Activated CD4-positive, alpha-beta memory T cell treated with anti-CD3 and anti-CD28 coated beads for 36 hours (primary cell): ENCODE results near the gene SH3BGRL2. TPM values are rescaled to one million over a fixed set of nuclear protein-coding genes. Genes with fewer than 3 reads are reported as not detected.
"Not testable (repeated sequence)": the region's sequence is repeated elsewhere in the genome, so short reads cannot be mapped to it uniquely, and the experiment has no call there.

ENCODE experiments used
- CTCF ChIA-PET: fragments of 350-600 bp; sonication (Branson Sonifier 250); formaldehyde crosslinking; loops from one replicate; lab custom pipeline; 2021; ENCODE audit warnings: antibody characterized with exemption, inconsistent platforms; lab: Charles Lee
- POLR2A ChIA-PET: fragments of 350-600 bp; sonication (Branson Sonifier 250); formaldehyde crosslinking; loops from one replicate; lab custom pipeline; 2021; ENCODE audit warnings: antibody characterized with exemption; lab: Charles Lee
- DNase-seq: peaks from one replicate; pipeline ENCODE4 v3.0.0-alpha.2; 2020
- H3K27ac Mint-ChIP-seq: one replicate; pipeline ENCODE4 v1.8.0; 2021; ENCODE audit warnings: mixed read lengths
- H3K27me3 Mint-ChIP-seq: one replicate; pipeline ENCODE4 v1.8.0; 2021; ENCODE audit warnings: mixed read lengths
- H3K36me3 Mint-ChIP-seq: one replicate; pipeline ENCODE4 v1.8.0; 2021; ENCODE audit warnings: mixed read lengths
- H3K4me1 Mint-ChIP-seq: one replicate; pipeline ENCODE4 v1.8.0; 2021; ENCODE audit warnings: low read depth, mixed read lengths
- H3K4me3 Mint-ChIP-seq: one replicate; pipeline ENCODE4 v1.8.0; 2021; ENCODE audit warnings: mild to moderate bottlenecking, mixed read lengths
- H3K9me3 Mint-ChIP-seq: one replicate; pipeline ENCODE4 v1.8.0; 2021; ENCODE audit warnings: mixed read lengths
- intact Hi-C: fragments of 100-400 bp; cut with micrococcal nuclease; formaldehyde crosslinking; loops from one replicate; pipeline ENCODE4 v1.15.1; 2023
- total RNA-seq, 2 experiments: library from RNA; stranded (reverse); gene quantifications; one replicate each; pipeline ENCODE4 v1.2.3, GENCODE V29; 2021

The SH3BGRL2 gene
- total RNA-seq, 2 experiments from 2014 or later: 0.05 to 0.12 TPM

GRCh38 chr6:79666634-79667033 lies 35.5 kb downstream of the SH3BGRL2 start:
- ChIA-PET CTCF (no interaction called here), POLR2A (no interaction called here)
- intact Hi-C loops: no loop called here
- Mint-ChIP-seq H3K27me3 (peaks cover 3% of the 10 kb centered on the region), H3K4me1 (peaks cover 25% of the 10 kb centered on the region), H3K9me3 (no peaks in the 10 kb centered on the region), H3K4me3 (no peak overlapping the region), H3K36me3 (no peaks in the 10 kb centered on the region), H3K27ac (no peak overlapping the region)
- no peak for DNase-seq

GRCh38 chr6:79668381-79668780 lies 37.3 kb downstream of the SH3BGRL2 start:
- H3K9me3 Mint-ChIP-seq: no peaks in the 10 kb centered on the region
- H3K27ac Mint-ChIP-seq: no peak overlapping the region
- CTCF ChIA-PET: no interaction called here
- H3K4me1 Mint-ChIP-seq: peaks cover 37% of the 10 kb centered on the region
- no peaks in the 10 kb centered on the region for H3K36me3 Mint-ChIP-seq
- H3K27me3 Mint-ChIP-seq: no peaks in the 10 kb centered on the region
- no peak overlapping the region for H3K4me3 Mint-ChIP-seq
- POLR2A ChIA-PET: no interaction called here
- no peak for DNase-seq
- intact Hi-C loops: no loop called here

GRCh38 chr6:79669766-79670165 lies 38.6 kb downstream of the SH3BGRL2 start:
- POLR2A ChIA-PET: no interaction called here
- CTCF ChIA-PET: no interaction called here
- intact Hi-C loops: loop anchor here (5.0 kb wide), 3 partner anchors 198 to 592 kb away; partner anchors contain the start of genes HMGN3 and PHIP

GRCh38 chr6:79670789-79671188 lies 39.7 kb downstream of the SH3BGRL2 start:
- H3K9me3 Mint-ChIP-seq: no peaks in the 10 kb centered on the region
- peaks cover 30% of the 10 kb centered on the region for H3K4me1 Mint-ChIP-seq
- intact Hi-C loops: loop anchor here (5.0 kb wide), 3 partner anchors 197 to 593 kb away; partner anchors contain the start of genes HMGN3 and PHIP
- no peak overlapping the region for H3K4me3 Mint-ChIP-seq
- CTCF ChIA-PET: no interaction called here
- peak overlapping the region; percentile 61 for H3K27ac Mint-ChIP-seq
- no peaks in the 10 kb centered on the region for H3K36me3 Mint-ChIP-seq
- POLR2A ChIA-PET: no interaction called here
- DNase-seq: no peak
- no peaks in the 10 kb centered on the region for H3K27me3 Mint-ChIP-seq

More at GRCh38 chr6:79669766-79670165, 38.6 kb downstream of the SH3BGRL2 start:
- no peak overlapping the region for H3K4me3 Mint-ChIP-seq
- no peak overlapping the region for H3K27ac Mint-ChIP-seq
- H3K4me1 Mint-ChIP-seq: peaks cover 30% of the 10 kb centered on the region
- H3K27me3 Mint-ChIP-seq: no peaks in the 10 kb centered on the region
- no peaks in the 10 kb centered on the region for H3K36me3 Mint-ChIP-seq
- H3K9me3 Mint-ChIP-seq: no peaks in the 10 kb centered on the region
- DNase-seq: no peak

- H3K27ac Mint-ChIP-seq: peak overlapping the region; percentile 61
- H3K27me3 Mint-ChIP-seq: no peaks in the 10 kb centered on the region
- CTCF ChIA-PET: interaction anchor here (1.7 to 1.9 kb wide), 2 partner anchors 16 to 101 kb away, joined by 5 to 10 read pairs; no protein-coding TSS in a partner anchor
- no peaks in the 10 kb centered on the region for H3K9me3 Mint-ChIP-seq
- H3K4me1 Mint-ChIP-seq: peaks cover 23% of the 10 kb centered on the region
- POLR2A ChIA-PET: interaction anchor here (0.6 kb wide), 1 partner anchor 23 kb away, joined by 3 read pairs; no protein-coding TSS in a partner anchor
- H3K4me3 Mint-ChIP-seq: no peak overlapping the region
- peak; percentile 63 for DNase-seq
- intact Hi-C loops: loop anchor here (1.0 to 5.0 kb wide), 5 partner anchors 25 to 594 kb away; partner anchors contain the start of genes HMGN3 and PHIP
- H3K36me3 Mint-ChIP-seq: no peaks in the 10 kb centered on the region
These were observed 40.6 kb downstream of the SH3BGRL2 start for GRCh38 chr6:79671600-79672266.

GRCh38 chr6:79672631-79673111 lies 41.5 kb downstream of the SH3BGRL2 start:
- peaks cover 23% of the 10 kb centered on the region for H3K4me1 Mint-ChIP-seq
- no peak overlapping the region for H3K27ac Mint-ChIP-seq
- H3K36me3 Mint-ChIP-seq: no peaks in the 10 kb centered on the region
- CTCF ChIA-PET: interaction anchor here (0.7 to 1.9 kb wide), 6 partner anchors 12 to 112 kb away, joined by 3 to 10 read pairs (median 3); no protein-coding TSS in a partner anchor
- POLR2A ChIA-PET: interaction anchor here (0.6 kb wide), 1 partner anchor 24 kb away, joined by 3 read pairs; no protein-coding TSS in a partner anchor
- intact Hi-C loops: loop anchor here (1.0 to 5.0 kb wide), 5 partner anchors 26 to 595 kb away; partner anchors contain the start of genes HMGN3 and PHIP
- H3K9me3 Mint-ChIP-seq: no peaks in the 10 kb centered on the region
- no peak overlapping the region for H3K4me3 Mint-ChIP-seq
- DNase-seq: no peak
- H3K27me3 Mint-ChIP-seq: no peaks in the 10 kb centered on the region

- no peaks in the 10 kb centered on the region for H3K27me3 Mint-ChIP-seq
- intact Hi-C loops: loop anchor here (5.0 kb wide), 3 partner anchors 193 to 597 kb away; partner anchors contain the start of genes HMGN3 and PHIP
- no peak overlapping the region for H3K27ac Mint-ChIP-seq
- no peaks in the 10 kb centered on the region for H3K36me3 Mint-ChIP-seq
- H3K4me1 Mint-ChIP-seq: peaks cover 23% of the 10 kb centered on the region
- ChIA-PET CTCF (interaction anchor here (1.2 kb wide), 1 partner anchor 20 kb away, joined by 3 read pairs; no protein-coding TSS in a partner anchor), POLR2A (no interaction called here)
- DNase-seq: no peak
- H3K4me3 Mint-ChIP-seq: no peak overlapping the region
- H3K9me3 Mint-ChIP-seq: no peaks in the 10 kb centered on the region
These were observed 42.8 kb downstream of the SH3BGRL2 start for GRCh38 chr6:79673947-79674346.

- Mint-ChIP-seq H3K9me3 (no peaks in the 10 kb centered on the region), H3K4me3 (no peak overlapping the region), H3K27me3 (no peaks in the 10 kb centered on the region), H3K36me3 (no peaks in the 10 kb centered on the region), H3K27ac (no peak overlapping the region), H3K4me1 (peaks cover 8% of the 10 kb centered on the region)
- CTCF ChIA-PET: no interaction called here
- POLR2A ChIA-PET: no interaction called here
- intact Hi-C loops: no loop called here
- DNase-seq: no peak
These were observed 45.9 kb downstream of the SH3BGRL2 start for GRCh38 chr6:79676785-79677736.

GRCh38 chr6:79682682-79683081 lies 51.6 kb downstream of the SH3BGRL2 start:
- H3K4me3 Mint-ChIP-seq, DNase-seq, H3K27ac Mint-ChIP-seq, H3K27me3 Mint-ChIP-seq, H3K4me1 Mint-ChIP-seq, H3K36me3 Mint-ChIP-seq, POLR2A ChIA-PET, intact Hi-C loops, H3K9me3 Mint-ChIP-seq: not testable (repeated sequence)
- CTCF ChIA-PET: interaction anchor here (0.6 kb wide), 1 partner anchor 187 kb away, joined by 3 read pairs; no protein-coding TSS in a partner anchor

- intact Hi-C loops: no loop called here
- no peak for DNase-seq
- no peak overlapping the region for H3K27ac Mint-ChIP-seq
- CTCF ChIA-PET: interaction anchor here (0.6 kb wide), 1 partner anchor 12 kb away, joined by 3 read pairs; no protein-coding TSS in a partner anchor
- no peak overlapping the region for H3K4me3 Mint-ChIP-seq
- peaks cover 2% of the 10 kb centered on the region for H3K9me3 Mint-ChIP-seq
- POLR2A ChIA-PET: no interaction called here
- no peaks in the 10 kb centered on the region for H3K36me3 Mint-ChIP-seq
- no peaks in the 10 kb centered on the region for H3K4me1 Mint-ChIP-seq
- H3K27me3 Mint-ChIP-seq: no peaks in the 10 kb centered on the region
These were observed 53.7 kb downstream of the SH3BGRL2 start for GRCh38 chr6:79684876-79685275.

GRCh38 chr6:79686707-79687309 lies 55.7 kb downstream of the SH3BGRL2 start:
- ChIA-PET POLR2A (no interaction called here), CTCF (interaction anchor here (1.1 kb wide), 1 partner anchor 15 kb away, joined by 5 read pairs; no protein-coding TSS in a partner anchor)
- peaks cover 2% of the 10 kb centered on the region for H3K9me3 Mint-ChIP-seq
- no peaks in the 10 kb centered on the region for H3K27me3 Mint-ChIP-seq
- H3K4me1 Mint-ChIP-seq: no peaks in the 10 kb centered on the region
- H3K36me3 Mint-ChIP-seq: no peaks in the 10 kb centered on the region
- no peak overlapping the region for H3K27ac Mint-ChIP-seq
- intact Hi-C loops: no loop called here
- H3K4me3 Mint-ChIP-seq: no peak overlapping the region
- no peak for DNase-seq
